HL-60 (cell line): ENCODE measurements around the gene CDH23.

Experiments used
- CTCF ChIP-seq: IDR thresholded peaks from one replicate; pipeline ENCODE4 v1.5.1; 2011; ENCODE audit warnings: low read length, control low read depth, inconsistent platforms; ENCODE audit not compliant: insufficient read depth
- POLR2AphosphoS5 ChIP-seq: IDR thresholded peaks from 2 replicates; pipeline ENCODE4 v1.6.1; 2012; ENCODE audit warnings: low read depth
- REST ChIP-seq: IDR thresholded peaks from 2 replicates; pipeline ENCODE4 v1.6.1; 2012; ENCODE audit warnings: low read depth; ENCODE audit not compliant: insufficient replicate concordance

GRCh38 chr10:71770255-71770654 lies 373.5 kb downstream of the CDH23 start:
- TF ChIP-seq CTCF (no peak), POLR2AphosphoS5 (no peak), REST (no peak)
